Left forelimb (tissue), 1 donor: Measurements from ENCODE around the gene BCAM.
"Not testable (repeated sequence)": the region's sequence is repeated elsewhere in the genome, so short reads cannot be mapped to it uniquely, and the experiment has no call there.

Source experiments
- DNase-seq: peaks from one replicate; pipeline ENCODE4 v3.0.0-alpha.2; 2018; ENCODE audit warnings: low spot score

BCAM gene

DNA sequence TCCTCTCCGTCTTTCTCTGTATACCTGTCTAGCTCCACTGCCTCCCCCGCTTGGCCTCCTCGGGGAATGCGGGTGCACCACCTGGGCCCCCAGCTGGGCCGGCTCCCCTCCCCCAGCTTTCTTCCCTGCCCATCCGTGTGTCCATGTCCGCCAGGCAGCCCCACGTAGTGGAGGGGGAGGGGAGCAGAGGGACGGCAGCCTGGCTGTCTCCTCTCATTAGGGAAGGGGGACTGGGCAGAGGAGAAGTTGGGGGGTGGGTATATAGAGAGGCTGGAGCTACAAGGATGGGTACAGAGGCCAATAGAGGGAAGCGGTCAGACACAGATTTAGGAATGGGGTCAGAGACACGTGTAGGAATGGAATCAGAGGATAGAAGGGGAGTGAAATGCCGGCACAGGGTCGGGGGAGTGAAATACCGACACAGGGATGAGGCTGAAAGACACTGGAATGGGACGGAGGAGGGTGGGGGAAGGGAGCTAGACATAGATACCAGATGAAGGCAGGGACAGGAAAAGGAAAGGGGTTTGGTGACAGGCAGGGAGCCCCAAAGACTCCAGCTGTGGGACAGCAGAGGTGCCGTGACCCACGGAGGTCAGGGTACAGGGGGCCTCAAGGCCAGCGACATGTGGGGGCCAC lies 40.0 kb downstream of the BCAM start:
- no peak for DNase-seq

DNA sequence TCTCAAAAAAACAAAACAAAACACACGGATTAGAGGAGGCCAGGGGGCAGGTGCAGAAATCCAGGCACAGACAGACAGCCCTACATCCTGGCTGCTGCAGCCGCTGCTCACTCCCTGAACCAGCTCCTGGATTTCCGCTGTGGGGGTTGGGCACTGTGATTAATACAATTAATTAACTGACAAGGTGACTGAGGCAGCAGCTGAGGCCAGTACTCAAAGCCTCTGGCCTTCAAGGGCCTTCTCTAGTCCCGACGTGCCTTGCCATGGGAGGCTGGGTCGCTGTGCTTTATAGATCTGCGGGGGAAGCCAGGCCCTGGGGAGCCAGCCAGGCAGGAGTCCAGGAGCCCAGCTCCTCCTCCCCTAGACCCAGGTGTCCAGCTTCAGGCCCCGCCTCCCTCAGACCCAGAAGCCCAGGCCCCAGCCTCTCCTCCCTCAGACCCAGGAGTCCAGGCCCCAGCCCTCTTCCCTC lies 41.8 kb downstream of the BCAM start:
- no peak for DNase-seq

DNA sequence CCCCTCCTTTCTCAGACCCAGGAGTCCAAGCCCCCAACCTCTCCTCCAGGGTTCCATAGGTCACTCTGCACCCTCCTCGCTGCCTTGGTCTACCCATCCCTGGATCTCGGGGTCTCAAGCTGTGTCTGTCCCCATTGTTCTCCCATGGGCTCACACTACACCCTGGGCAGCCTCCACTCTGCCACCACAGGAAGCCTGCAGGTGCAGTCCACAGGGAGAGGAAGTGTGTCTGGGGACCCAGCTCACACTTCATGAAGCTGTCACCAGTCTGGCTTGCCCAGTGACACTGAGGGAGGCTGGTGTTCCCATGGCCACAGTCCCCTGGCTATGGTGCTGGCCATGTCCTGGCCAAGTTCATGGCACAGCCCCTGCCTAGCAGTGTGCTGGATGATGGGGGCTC lies 42.5 kb downstream of the BCAM start:
- no peak for DNase-seq

DNA sequence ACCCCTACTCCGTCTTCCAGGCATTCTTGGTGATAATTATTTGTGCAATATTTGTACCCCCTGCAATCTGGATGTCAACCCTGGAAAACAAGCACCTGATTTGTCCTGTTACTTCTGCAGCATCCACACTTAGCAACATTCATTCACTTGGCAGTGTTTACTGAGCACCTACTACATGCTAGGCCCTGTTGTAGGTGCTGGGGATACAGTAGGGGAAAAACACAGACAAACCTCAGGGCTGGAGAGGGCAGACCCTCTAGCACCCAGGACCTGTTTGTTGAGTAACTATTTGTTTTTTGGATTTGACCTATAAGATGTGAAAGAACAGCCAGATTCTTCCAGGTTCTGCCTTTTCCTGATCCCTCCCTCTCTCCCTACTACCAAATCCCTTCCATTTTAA lies 46.7 kb downstream of the BCAM start:
- DNase-seq, result no peak

DNA sequence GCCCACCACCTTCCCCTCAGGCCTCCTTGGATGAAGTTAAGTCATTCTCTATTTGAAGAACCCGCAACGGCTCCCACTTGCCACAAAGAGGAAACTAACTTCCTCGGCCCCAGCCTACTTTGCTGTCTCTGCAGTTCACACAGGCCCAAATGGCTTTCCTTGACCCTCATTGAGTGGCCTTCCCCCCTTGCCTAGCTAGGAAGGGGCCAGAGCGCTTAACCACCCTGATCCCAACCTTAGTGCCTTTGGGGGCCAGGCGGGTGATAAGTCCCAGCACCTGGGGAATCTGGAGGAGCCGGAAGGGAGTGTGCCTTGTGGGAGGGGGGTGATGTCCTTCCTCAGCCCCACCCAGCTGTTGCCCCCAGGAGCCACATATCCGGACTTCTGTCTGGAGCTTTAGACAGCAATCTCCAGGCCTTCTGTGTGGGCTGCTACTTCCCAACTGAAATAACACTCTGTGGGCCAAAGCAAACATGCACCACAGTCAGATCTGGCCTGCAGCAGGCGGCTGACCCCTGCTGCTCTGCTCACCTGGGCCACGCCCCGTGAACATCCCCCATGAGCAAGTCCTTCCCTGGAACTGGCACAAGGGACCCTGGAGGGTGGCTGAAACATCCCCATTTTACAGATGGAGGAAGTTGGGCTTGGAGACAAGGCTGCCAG lies 47.6 kb downstream of the BCAM start:
- no peak for DNase-seq

DNA sequence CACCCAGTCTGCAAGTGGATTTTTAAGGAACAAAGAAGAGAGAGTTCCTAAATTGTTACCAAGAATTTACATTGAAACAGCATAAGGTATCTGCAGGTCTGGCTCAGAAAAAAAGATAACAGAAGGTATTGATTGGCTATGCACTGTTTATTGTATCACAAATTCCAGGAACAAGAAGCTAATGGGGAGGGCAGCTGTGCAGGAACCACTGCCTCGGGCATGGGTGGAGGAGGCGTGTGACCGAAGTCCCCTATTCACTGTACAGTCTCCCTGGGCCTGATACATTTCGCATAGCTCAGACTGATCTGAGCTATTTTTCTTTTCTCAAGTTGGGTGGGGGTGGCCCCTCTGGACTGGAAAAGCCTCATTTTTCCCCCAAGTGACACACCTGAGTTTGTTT lies 48.9 kb downstream of the BCAM start:
- no peak for DNase-seq

DNA sequence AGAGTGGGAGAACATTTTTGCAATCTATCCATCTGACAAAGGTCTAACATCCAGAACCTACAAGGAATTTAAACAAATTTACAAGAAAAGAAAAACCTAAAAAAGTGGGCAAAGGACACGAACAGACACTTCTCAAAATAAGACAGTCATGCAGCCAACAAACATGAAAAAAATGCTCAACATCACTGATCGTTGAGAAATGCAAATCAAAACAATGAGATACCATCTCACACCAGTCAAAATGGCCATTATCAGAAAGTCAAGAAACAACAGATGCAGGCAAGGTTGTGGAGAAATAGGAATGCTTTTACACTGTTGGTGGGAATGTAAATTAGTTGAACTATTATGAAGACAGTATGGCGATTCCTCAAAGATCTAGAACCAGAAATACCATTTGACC lies 52.7 kb downstream of the BCAM start:
- not testable (repeated sequence) for DNase-seq

DNA sequence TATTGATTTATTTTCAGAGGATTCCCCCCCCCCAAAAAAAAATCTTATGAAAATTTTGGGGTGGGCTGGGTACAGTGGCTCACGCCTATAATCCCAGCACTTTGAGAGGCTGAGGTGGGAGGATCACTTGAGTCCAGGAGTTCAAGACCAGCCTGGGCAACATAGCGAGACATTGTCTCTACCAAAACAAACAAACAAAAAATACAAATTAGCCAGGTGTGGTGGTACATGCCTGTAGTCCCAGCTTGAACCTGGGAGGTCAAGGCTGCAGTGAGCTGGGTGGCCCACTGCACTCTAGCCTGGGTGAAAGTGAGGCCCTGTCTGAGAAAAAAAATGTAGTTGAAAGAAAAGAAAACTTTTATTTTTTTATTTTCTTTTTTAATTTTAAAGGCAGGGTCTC lies 55.1 kb downstream of the BCAM start:
- no peak for DNase-seq

DNA sequence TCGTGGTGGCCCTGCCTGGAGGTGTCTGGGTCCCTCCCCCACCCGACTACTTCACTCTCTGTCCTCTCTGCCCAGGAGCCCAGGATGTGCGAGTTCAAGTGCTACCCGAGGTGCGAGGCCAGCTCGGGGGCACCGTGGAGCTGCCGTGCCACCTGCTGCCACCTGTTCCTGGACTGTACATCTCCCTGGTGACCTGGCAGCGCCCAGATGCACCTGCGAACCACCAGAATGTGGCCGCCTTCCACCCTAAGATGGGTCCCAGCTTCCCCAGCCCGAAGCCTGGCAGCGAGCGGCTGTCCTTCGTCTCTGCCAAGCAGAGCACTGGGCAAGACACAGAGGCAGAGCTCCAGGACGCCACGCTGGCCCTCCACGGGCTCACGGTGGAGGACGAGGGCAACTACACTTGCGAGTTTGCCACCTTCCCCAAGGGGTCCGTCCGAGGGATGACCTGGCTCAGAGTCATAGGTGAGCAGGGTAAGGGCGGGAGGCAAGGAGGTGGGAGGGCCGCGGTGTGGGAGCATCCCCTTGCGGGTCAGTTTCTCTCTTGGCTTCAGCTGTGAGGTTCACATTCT lies 56.4 kb downstream of the BCAM start:
- DNase-seq, result no peak

DNA sequence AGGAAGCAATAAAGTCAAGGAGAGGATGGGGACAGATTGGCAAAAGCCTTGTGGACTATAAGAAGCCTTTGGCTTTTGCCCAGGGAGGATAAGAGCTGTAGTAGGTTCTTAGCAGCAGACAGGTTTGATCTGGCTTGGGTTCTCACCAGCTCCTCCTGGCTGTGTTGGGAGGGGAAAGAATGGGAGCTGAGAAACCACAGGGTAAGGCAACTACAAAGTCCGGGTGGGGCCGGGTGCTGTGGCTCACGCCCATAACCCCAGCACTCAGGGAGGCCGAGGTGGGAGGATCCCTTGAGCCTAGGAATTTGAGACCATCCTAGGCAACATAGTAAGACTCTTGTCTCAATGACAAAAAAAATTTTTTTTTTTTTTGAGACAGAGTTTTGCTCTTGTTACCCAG lies 57.8 kb downstream of the BCAM start:
- no peak for DNase-seq

DNA sequence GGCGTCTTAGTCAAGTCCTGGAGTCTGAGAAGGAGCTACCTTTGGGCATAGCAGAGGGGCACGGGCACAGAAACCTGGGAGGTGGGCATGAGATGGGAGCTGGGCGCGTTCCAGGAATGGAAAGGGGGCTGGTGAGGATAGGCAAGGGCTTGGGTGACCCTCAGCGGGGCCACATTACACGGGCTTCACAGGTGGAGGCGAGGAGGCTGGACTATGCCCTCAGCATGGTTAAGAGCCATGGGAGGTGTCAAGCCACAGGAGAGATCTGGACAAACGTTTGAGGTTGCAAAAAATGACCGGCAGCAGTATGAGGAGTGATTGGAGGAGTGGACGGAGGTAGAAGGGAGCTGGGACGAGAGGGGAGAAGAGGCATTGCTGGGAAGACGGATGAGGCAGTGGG lies 58.7 kb downstream of the BCAM start:
- DNase-seq, result no peak

DNA sequence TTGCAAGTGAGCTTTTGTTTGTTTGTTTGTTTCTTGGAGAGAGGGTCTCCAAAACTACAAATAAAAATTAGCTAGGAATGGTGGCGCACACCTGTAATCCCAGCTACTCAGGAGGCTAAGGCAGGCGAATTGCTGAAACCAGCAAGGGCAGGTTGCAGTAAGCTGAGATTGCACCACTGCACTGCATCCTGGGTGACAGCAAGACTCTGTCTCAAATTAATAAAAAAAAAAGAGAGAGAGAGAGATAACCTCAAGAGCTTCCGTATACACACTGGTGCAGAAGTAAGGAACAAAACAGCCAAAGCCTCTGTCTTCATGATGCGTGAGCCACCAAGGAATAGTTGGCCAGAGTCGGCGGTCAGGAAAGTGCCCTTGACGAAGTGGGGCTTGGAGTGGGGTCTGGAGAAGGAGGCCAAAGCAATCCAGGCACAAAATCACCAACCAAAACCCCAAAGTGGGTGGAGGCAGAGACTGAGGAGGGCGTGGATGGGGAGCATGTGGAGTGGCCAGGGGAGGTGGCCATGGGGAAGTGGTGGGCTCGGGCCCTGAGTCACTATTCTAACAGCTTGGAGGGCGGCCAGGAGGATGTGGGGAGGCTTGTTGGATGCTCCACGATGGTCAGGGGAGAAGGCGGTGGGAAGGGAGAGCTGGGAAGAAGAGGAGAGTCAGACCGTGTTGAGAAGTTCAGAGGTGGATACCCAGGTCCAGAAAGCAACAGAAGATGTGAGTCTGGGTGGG lies 61.0 kb downstream of the BCAM start:
- DNase-seq, result no peak
